ENCODE results near the gene WDR93.

- TF ChIP-seq CTCF (conservative IDR thresholded peaks at IDR 0.05; ENCODE audit: low read depth, low read length) (no peak), EZH2 (IDR thresholded peaks at IDR 0.05; ENCODE audit: borderline replicate concordance, low read depth, low read length, poor library complexity, severe bottlenecking) (no peak)
These were observed 55.8 kb downstream of the WDR93 start for GRCh38 chr15:89746386-89746780.
